Endothelial cell of umbilical vein (primary cell): ENCODE measurements around the gene CD300LG. TPM values are rescaled to one million over a fixed set of nuclear protein-coding genes. Genes with fewer than 3 reads are reported as not detected.

Experiments used
- BruUV-seq: library from RNA; stranded (reverse); fragments of 400-500 nt; replicated peaks from 2 replicates; lab custom pipeline; 2021; lab: Mats Ljungman, UMichigan
- CTCF ChIA-PET: fragments of 300-600, 350-600 bp; sonication (Branson Sonifier 250); formaldehyde crosslinking; loops from one replicate; lab custom pipeline; 2021; ENCODE audit warnings: antibody characterized with exemption, inconsistent platforms; lab: Charles Lee
- POLR2A ChIA-PET: fragments of 300-600, 350-600 bp; sonication (Branson Sonifier 250); formaldehyde crosslinking; loops from one replicate; lab custom pipeline; 2021; ENCODE audit warnings: antibody characterized with exemption, inconsistent platforms; lab: Charles Lee
- DNase-seq: peaks from one replicate; pipeline ENCODE4 v3.0.0-alpha.2; 2011; ENCODE audit warnings: low read depth, low spot score
- FAIRE-seq: peaks from 2 replicates; lab custom pipeline; 2011; peaks lifted over from hg19 to GRCh38; lab: Jason Lieb, UNC
- H2AFZ ChIP-seq: 2 replicates; pipeline ENCODE4 v1.6.0; 2012; ENCODE audit warnings: low read depth, low read length, control low read depth, inconsistent platforms
- H3K27ac ChIP-seq: 2 replicates; pipeline ENCODE4 v1.5.1; 2011; ENCODE audit warnings: low read depth, mild to moderate bottlenecking, control low read depth, low read length, moderate library complexity; ENCODE audit not compliant: insufficient read depth
- H3K27me3 ChIP-seq, 2 experiments: 2 replicates each; pipeline versions ENCODE4 v1.6.0 to v1.6.1; 2011; ENCODE audit warnings: low read length in 2 of 2, mixed read lengths in 1 of 2; ENCODE audit not compliant: control insufficient read depth in 2 of 2, insufficient read depth in 2 of 2
- H3K36me3 ChIP-seq, 2 experiments: 2 replicates in 1 of 2; 3 replicates in 1 of 2; pipeline ENCODE4 v1.5.1; 2011; ENCODE audit warnings: low read length in 2 of 2, mild to moderate bottlenecking in 1 of 2, moderate library complexity in 1 of 2; ENCODE audit not compliant: control insufficient read depth in 2 of 2, insufficient read depth in 2 of 2; ENCODE audit errors: extremely low read depth in 1 of 2
- H3K4me1 ChIP-seq: 3 replicates; pipeline ENCODE4 v1.5.1; 2011; ENCODE audit warnings: mild to moderate bottlenecking, low read length; ENCODE audit not compliant: control insufficient read depth, insufficient read depth; ENCODE audit errors: extremely low read depth
- H3K4me2 ChIP-seq: 2 replicates; pipeline ENCODE4 v1.6.1; 2011; ENCODE audit warnings: low read length, control low read depth, mixed read lengths; ENCODE audit not compliant: insufficient read depth
- H3K4me3 ChIP-seq, 3 experiments: fragments of 200-600 bp in 1 of 3; sonication (generic), shearing (Covaris generic) in 1 of 3; replicated peaks in 1 of 3; 2 replicates each; pipeline ENCODE4 v1.5.1; 2011 to 2016; ENCODE audit warnings: control low read depth in 3 of 3, low read length in 3 of 3, mild to moderate bottlenecking in 2 of 3, inconsistent platforms in 1 of 3, low read depth in 1 of 3, moderate library complexity in 1 of 3; ENCODE audit not compliant: insufficient read depth in 1 of 3
- H3K79me2 ChIP-seq: 2 replicates; pipeline ENCODE4 v1.6.0; 2012; ENCODE audit warnings: low read length, inconsistent platforms; ENCODE audit not compliant: control insufficient read depth, insufficient read depth
- H3K9ac ChIP-seq: replicated peaks from 2 replicates; pipeline ENCODE3; 2011; ENCODE audit warnings: low read length, control low read depth; ENCODE audit not compliant: insufficient read depth; ENCODE audit errors: extremely low read depth
- H3K9me1 ChIP-seq: replicated peaks from 3 replicates; pipeline ENCODE4 v1.6.0; 2011; ENCODE audit warnings: mild to moderate bottlenecking, low read length; ENCODE audit not compliant: control insufficient read depth, insufficient read depth; ENCODE audit errors: extremely low read depth
- H3K9me3 ChIP-seq: replicated peaks from 2 replicates; pipeline ENCODE4 v1.5.1; 2012; ENCODE audit warnings: low read length, inconsistent platforms; ENCODE audit not compliant: control insufficient read depth, insufficient read depth
- H4K20me1 ChIP-seq: replicated peaks from 2 replicates; pipeline ENCODE3; 2011; ENCODE audit warnings: mild to moderate bottlenecking, low read length; ENCODE audit not compliant: control insufficient read depth, insufficient read depth; ENCODE audit errors: extremely low read depth
- EZH2 ChIP-seq: IDR thresholded peaks from 2 replicates; pipeline ENCODE4 v1.6.1; 2012; ENCODE audit warnings: borderline replicate concordance, low read depth, mild to moderate bottlenecking, moderate library complexity, low read length, inconsistent platforms; ENCODE audit not compliant: severe bottlenecking
- FOS ChIP-seq: IDR thresholded peaks from 2 replicates; pipeline ENCODE4 v1.6.1; 2011; ENCODE audit warnings: mild to moderate bottlenecking, low read length, moderate library complexity, borderline replicate concordance; ENCODE audit not compliant: insufficient read depth
- GATA2 ChIP-seq: IDR thresholded peaks from 2 replicates; pipeline ENCODE4 v1.7.0; 2011; ENCODE audit warnings: low read depth, mild to moderate bottlenecking, moderate library complexity, mixed read lengths, low read length; ENCODE audit not compliant: insufficient read length, insufficient read depth
- JUN ChIP-seq: IDR thresholded peaks from 2 replicates; pipeline ENCODE4 v1.6.1; 2011; ENCODE audit warnings: borderline replicate concordance, low read depth; ENCODE audit not compliant: insufficient read length, insufficient read depth
- MYC ChIP-seq: IDR thresholded peaks from one replicate; pipeline ENCODE4 v1.6.1; 2011; ENCODE audit warnings: mild to moderate bottlenecking, low read depth, low read length
- POLR2A ChIP-seq: IDR thresholded peaks from 2 replicates; pipeline ENCODE4 v1.6.1; 2012; ENCODE audit warnings: low read depth, mild to moderate bottlenecking, control low read depth, low read length
- POLR2AphosphoS5 ChIP-seq: IDR thresholded peaks from 2 replicates; pipeline ENCODE4 v1.6.1; 2012; ENCODE audit warnings: low read depth, mild to moderate bottlenecking, control low read depth, low read length, moderate library complexity; ENCODE audit not compliant: insufficient read depth
- dilution Hi-C: fragments of 300-500 bp; cut with MboI; formaldehyde crosslinking; loops from one replicate; pipeline ENCODE4 v1.15.0; 2019; ENCODE audit warnings: low sequenced_read_pairs; ENCODE audit not compliant: extremely low pct_ligation_motif_present
- intact Hi-C: fragments of 100-400 bp; cut with micrococcal nuclease; formaldehyde crosslinking; loops from one replicate; pipeline ENCODE4 v1.10.0; 2022
- polyA plus RNA-seq, 4 experiments: library from polyadenylated mRNA; depleted of rRNA in 3 of 4; stranded (reverse) in 3 of 4; unstranded in 1 of 4; fragments of >200 nt; gene quantifications; 2 replicates each; pipeline versions ENCODE4 v1.2.1 to v1.2.3, GENCODE V29; 2011 to 2012; ENCODE audit warnings: missing spikeins in 1 of 4
- total RNA-seq: library from RNA; stranded (reverse); gene quantifications from 2 replicates; pipeline ENCODE4 v1.2.3, GENCODE V29; 2021
- TF ChIP-seq, protein P1 (sequence below): IDR thresholded peaks from 2 replicates; pipeline ENCODE4 v1.6.1; 2011; ENCODE audit not compliant: insufficient read depth, insufficient read length
- TF ChIP-seq, protein P2 (sequence below), 2 donors: IDR thresholded peaks; 1 replicate in 1 of 2; 2 replicates in 1 of 2; pipeline ENCODE4 v1.5.1; 2011; ENCODE audit warnings: low read length in 2 of 2, mild to moderate bottlenecking in 2 of 2, moderate library complexity in 2 of 2, control low read depth in 1 of 2, inconsistent platforms in 1 of 2, low read depth in 1 of 2; ENCODE audit not compliant: insufficient read depth in 1 of 2; ENCODE audit errors: extremely low read depth in 1 of 2

The CD300LG gene
- total and polyA plus RNA-seq, 2 donors (not counting 3 experiments of a cell fraction or from before 2014, with no cell fraction given) = not detected

DNA sequence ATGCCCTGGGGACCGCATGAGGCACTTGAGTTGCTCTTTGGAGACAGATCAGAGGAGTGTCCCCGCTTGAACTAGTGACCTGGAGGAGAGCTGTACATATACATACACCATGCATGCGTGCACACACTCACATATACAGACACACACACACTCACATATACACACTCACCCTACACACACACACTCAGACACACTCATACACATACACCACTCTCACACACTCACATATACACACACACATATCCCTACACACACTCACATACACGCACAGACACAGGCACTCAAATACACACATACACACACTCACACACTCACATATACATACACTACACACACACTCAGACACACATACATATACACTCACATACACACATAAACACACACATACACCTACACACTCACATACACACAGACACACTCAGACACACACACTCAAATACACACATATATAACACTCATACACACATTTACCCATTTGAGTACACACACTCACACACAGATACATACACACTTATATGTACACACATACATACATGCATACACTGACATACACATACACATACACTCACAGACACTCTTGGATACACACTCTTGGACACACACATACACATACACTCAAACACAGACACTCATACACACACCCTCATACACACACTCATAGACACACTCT is 65.8 kb downstream of the CD300LG start:
- Histone ChIP-seq H3K9ac (no peak overlapping the region), H3K36me3 (no peaks in the 10 kb centered on the region), H3K9me3 (no peaks in the 10 kb centered on the region), H2AFZ (no peak overlapping the region), H3K4me3 (no peak overlapping the region), H3K27ac (no peak overlapping the region), H4K20me1 (no peaks in the 10 kb centered on the region), H3K79me2 (no peaks in the 10 kb centered on the region), H3K27me3 (peaks cover 35 to 42% of the 10 kb centered on the region in 2 experiments), H3K9me1 (no peaks in the 10 kb centered on the region), H3K4me2 (no peak overlapping the region), H3K4me1 (no peaks in the 10 kb centered on the region)
- dilution Hi-C loops = no loop called here
- DNase-seq = no peak
- POLR2A ChIA-PET = no interaction called here
- CTCF ChIA-PET = no interaction called here
- TF ChIP-seq POLR2A (no peak), JUN (no peak), POLR2AphosphoS5 (no peak), FOS (no peak), EZH2 (no peak), MYC (no peak), GATA2 (no peak)
- TF ChIP-seq, protein P1, sequence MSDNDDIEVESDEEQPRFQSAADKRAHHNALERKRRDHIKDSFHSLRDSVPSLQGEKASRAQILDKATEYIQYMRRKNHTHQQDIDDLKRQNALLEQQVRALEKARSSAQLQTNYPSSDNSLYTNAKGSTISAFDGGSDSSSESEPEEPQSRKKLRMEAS = no peak
- TF ChIP-seq, protein P2, sequence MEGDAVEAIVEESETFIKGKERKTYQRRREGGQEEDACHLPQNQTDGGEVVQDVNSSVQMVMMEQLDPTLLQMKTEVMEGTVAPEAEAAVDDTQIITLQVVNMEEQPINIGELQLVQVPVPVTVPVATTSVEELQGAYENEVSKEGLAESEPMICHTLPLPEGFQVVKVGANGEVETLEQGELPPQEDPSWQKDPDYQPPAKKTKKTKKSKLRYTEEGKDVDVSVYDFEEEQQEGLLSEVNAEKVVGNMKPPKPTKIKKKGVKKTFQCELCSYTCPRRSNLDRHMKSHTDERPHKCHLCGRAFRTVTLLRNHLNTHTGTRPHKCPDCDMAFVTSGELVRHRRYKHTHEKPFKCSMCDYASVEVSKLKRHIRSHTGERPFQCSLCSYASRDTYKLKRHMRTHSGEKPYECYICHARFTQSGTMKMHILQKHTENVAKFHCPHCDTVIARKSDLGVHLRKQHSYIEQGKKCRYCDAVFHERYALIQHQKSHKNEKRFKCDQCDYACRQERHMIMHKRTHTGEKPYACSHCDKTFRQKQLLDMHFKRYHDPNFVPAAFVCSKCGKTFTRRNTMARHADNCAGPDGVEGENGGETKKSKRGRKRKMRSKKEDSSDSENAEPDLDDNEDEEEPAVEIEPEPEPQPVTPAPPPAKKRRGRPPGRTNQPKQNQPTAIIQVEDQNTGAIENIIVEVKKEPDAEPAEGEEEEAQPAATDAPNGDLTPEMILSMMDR (IDR thresholded peaks at IDR 0.05; ENCODE audit: extremely low read depth in 1 of 2, insufficient read depth in 1 of 2, low read depth in 1 of 2, low read length in 2 of 2) = no peak
- intact Hi-C loops = no loop called here
- FAIRE-seq = no peak
- no TSS peak for BruUV-seq

Other genes starting within 250 kb of the CD300LG start
- gene MEOX1, start 185.3 kb upstream of the CD300LG start, total RNA-seq = 0.14 TPM in 1 of 2 replicates, not detected in the other
- 0.05 and 0.06 TPM in 2 replicates for gene MEOX1, start 185.3 kb upstream of the CD300LG start, polyA plus RNA-seq
- gene SOST, start 88.4 kb upstream of the CD300LG start, total RNA-seq = not detected in 2 replicates
- not detected in 2 replicates for gene SOST, start 88.4 kb upstream of the CD300LG start, polyA plus RNA-seq
- gene DUSP3, start 68.2 kb upstream of the CD300LG start, total RNA-seq = 51.4 and 57.7 TPM in 2 replicates
- gene DUSP3, start 68.2 kb upstream of the CD300LG start, polyA plus RNA-seq = 46.8 and 55.2 TPM in 2 replicates
- not detected in 2 replicates for gene CFAP97D1, start 66.7 kb upstream of the CD300LG start, total RNA-seq
- gene CFAP97D1, start 66.7 kb upstream of the CD300LG start, polyA plus RNA-seq = not detected in 2 replicates
- 10.8 and 11.3 TPM in 2 replicates for gene MPP3, start 14.0 kb upstream of the CD300LG start, total RNA-seq
- gene MPP3, start 14.0 kb upstream of the CD300LG start, polyA plus RNA-seq = 5.4 and 6.1 TPM in 2 replicates
- 1.2 and 1.6 TPM in 2 replicates for gene MPP2, start 60.4 kb downstream of the CD300LG start, total RNA-seq
- gene MPP2, start 60.4 kb downstream of the CD300LG start, polyA plus RNA-seq = 1.2 and 1.4 TPM in 2 replicates
- not detected in 2 replicates for gene PPY, start 95.3 kb downstream of the CD300LG start, total RNA-seq
- not detected in 2 replicates for gene PPY, start 95.3 kb downstream of the CD300LG start, polyA plus RNA-seq
- not detected in 2 replicates for gene PYY, start 106.8 kb downstream of the CD300LG start, total RNA-seq
- 0.14 TPM in 1 of 2 replicates, not detected in the other for gene PYY, start 106.8 kb downstream of the CD300LG start, polyA plus RNA-seq
- gene NAGS, start 157.4 kb downstream of the CD300LG start, total RNA-seq = 5.8 and 6.1 TPM in 2 replicates
- 3.3 and 3.7 TPM in 2 replicates for gene NAGS, start 157.4 kb downstream of the CD300LG start, polyA plus RNA-seq
- gene TMEM101, start 167.8 kb downstream of the CD300LG start, total RNA-seq = 29.4 and 30.4 TPM in 2 replicates
- gene TMEM101, start 167.8 kb downstream of the CD300LG start, polyA plus RNA-seq = 60.2 and 61.6 TPM in 2 replicates
- gene LSM12, start 219.5 kb downstream of the CD300LG start, total RNA-seq = 68.9 and 73.5 TPM in 2 replicates
- 34.3 and 36.5 TPM in 2 replicates for gene LSM12, start 219.5 kb downstream of the CD300LG start, polyA plus RNA-seq
- 74.1 and 78.4 TPM in 2 replicates for gene G6PC3, start 223.6 kb downstream of the CD300LG start, total RNA-seq
- 194 and 277 TPM in 2 replicates for gene G6PC3, start 223.6 kb downstream of the CD300LG start, polyA plus RNA-seq